ENCODE results near the gene UTY. TPM values are rescaled to one million over a fixed set of nuclear protein-coding genes. Genes with fewer than 3 reads are reported as not detected.
"Not testable (repeated sequence)": the region's sequence is repeated elsewhere in the genome, so short reads cannot be mapped to it uniquely, and the experiment has no call there.

UTY gene
- total RNA-seq, 1 donor from 2014 or later, result not detected

DNA sequence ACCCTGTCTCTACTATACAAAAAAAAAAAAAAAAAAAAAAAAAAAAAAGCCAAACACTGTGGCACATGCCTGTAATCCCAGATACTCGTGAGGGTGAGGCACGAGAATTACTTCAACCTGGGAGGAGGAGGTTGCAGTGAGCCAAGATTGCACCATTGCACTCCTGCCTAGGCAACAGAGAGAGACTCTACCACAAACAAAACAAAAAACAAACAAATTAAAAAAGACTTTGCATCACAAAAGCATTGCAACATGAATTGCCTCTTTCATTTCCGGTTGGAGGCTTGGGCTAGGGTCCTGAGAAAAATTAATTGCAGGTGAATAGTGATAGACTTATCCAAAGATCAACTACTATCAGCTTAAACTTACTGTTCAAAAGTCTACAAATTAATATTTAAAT lies 180.4 kb downstream of the UTY start:
- DNase-seq (ENCODE audit: low spot score), result no peak

DNA sequence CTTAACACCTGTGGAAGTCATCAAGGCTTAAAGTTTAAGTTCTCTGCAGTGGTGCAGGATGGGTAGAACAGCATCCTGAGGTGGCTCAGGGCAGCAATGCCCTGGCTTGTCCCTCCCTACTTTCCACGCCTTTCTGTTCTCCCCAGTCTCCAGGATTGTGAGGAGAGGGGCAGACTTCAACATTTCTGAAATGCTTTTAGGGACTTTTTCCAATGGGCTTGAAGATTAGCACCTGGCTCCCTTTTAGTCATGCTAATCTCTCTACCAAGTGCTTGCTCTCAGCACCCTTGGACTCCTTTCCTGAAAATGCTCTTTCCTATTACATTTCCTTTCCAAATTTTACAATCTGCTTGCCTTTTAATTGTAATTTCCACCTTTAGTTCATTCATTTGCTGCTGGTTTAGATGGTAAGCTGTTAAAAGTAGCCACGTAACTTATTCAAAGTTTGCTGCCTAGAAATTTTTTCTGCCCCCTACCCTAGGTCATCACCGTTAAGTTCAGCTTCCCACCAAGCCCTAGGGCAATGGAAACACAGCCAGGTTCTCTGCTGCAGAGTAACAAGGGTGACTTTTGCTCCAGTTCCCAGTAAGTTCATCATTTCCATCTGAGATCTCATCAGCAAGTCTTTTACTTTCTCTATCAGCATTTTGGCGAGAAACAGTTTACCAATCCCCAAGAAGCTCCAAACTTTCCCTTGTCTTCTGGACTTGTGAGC lies 183.5 kb downstream of the UTY start:
- no peak for DNase-seq (ENCODE audit: low spot score)

DNA sequence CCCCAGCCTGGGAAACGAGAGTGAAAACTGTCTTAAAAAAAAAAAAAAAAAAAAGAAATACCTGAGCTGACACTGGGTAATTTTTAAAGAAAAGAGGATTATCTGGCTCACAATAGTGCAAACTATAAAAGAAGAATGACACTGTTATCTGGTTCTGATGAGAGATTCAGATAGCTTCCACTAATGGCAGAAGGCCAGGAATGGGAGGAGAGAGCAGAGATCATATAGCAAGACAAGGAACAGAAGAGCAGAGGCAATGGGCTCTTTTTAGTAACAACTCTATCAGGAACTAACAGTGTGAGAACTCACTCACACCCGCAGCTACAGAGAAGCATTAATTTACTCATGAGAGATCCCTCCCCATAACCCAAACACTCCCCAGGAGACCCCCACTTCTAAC lies 184.8 kb downstream of the UTY start:
- no peak for DNase-seq (ENCODE audit: low spot score)

DNA sequence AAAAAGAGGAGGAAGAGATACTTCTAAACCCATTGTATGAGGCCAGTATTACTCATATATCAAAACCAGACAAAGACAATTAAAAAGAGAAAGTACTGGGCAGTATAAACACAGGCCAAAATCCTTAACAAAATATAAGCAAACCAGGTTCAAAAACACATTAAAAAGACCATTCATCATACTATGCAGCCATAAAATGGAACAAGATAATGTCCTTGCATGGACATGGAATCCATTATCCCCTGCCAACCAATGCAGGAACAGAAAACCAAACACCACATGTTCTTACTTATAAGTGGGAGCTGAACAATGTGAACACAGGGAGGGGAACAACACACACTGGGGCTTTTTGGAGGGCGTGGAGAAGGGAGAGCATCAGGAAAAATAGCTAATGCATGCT lies 188.6 kb downstream of the UTY start:
- DNase-seq (ENCODE audit: low spot score), result no peak

DNA sequence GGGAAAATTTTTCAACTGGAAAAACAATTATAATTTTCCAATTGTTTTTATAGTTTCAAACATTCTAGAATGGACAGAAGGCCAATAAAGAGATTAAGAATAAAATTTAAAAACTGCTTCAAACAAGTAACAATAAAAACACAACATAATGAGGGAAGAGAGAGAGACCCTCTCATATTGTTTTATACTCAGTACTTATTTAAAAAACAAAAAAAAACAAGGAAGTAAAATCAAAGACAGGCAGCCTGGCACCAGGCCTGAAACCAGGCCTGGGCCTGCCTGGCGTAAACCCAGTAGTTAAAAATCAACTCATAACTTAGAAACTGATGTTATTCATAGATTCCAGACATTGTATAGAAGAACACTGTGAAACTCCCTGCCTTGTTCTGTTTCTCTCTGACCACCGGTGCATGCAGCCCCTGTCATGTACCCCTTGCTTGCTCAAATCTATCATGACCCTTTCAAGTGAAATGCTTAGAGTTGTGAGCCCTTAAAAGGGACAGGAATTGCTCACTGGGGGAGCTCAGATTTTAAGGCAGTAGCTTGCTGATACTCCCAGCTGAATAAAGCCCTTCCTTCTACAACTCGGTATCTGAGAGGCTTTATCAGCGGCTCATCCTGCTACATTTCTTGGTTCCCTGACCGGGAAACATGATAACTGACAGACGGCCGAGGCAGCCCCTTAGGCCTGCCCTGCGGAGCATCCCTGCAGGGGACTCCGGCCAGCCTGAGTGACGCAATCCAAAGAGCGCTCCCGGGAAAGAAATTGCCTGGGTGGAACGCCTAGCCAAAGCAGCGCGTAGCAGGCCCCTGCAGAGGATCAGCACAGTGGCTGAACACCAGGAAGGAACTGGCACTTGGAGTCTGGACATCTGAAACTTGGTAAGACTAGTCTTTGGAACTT lies 197.4 kb downstream of the UTY start:
- DNase-seq (ENCODE audit: low spot score), result not testable (repeated sequence)

DNA sequence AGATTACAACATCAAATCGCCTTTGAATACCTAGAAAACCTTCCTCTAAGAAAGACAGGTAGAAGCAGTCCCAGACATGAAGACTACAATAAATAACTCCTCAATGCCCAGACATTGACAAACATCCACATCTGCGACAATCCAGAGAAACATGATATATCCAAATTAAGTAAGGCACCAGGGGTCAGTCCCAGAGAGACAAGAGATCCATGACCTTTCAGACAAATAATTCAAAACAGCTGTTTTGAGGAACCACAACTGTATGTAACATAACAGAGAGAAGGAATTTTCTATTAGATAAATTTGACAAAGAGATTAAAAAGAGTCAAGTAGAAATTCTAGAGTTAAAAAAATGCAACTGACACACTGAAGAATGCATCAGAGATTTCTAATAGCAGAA lies 200.3 kb downstream of the UTY start:
- DNase-seq (ENCODE audit: low spot score), result no peak

DNA sequence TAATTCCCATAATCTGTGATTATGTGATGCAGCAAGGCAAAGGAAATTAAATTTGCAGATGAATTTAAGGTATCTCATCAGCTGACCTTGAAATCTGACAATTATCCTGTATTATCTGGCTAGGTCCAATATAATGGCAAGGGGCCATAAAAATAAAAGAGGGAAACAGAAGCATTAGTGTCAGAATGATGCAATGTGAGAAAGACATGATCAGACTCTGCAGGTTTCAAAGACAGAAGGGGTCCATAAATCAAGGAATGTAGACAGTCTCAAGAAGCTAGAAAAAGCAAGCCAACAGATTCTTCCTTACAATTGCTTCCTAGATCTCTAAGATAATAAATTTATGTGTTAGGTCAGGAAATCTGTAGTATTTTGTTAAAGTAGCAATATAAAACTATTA lies 208.1 kb downstream of the UTY start:
- DNase-seq (ENCODE audit: low spot score), result no peak

DNA sequence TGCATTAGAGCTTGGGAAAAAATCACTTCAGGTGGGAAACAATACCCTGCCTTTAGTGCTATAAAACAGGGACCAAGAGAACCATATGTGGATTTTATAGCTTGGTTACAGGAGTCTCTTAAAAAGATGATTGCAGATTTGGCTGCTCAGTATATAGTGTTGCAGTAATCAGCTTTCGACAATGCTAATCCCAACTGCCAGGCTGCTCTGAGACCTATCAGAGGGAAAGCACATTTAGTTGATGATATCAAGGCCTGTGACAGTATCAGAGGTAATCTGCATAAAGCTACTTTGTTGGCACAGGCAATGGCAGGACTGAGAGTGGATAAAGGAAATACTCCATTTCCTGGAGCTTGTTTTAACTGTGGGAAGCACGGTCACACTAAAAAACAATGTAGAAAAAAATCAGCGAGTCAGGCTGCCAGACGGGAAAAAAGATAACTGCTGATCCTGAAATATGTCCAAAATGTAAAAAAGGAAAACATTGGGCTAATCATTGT lies 225.8 kb downstream of the UTY start:
- not testable (repeated sequence) for DNase-seq (ENCODE audit: low spot score)

DNA sequence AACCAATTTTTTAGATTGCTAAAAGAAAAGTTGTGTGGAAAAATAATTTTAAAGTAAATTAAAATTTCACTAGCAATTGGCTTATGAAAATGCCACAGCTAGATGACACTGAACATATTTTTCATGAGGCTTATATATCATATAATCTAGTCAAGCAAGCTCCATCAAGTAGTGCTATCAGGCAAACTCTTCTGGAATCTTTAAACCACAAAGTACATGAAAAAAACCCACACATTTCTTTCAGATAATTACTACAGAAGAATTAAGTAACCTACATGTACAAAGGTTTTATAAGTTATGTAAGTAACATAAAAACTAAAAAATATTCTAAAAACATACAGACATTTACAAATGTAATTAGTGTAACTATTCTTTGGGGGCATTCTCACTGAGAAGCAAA lies 229.4 kb downstream of the UTY start:
- no peak for DNase-seq (ENCODE audit: low spot score)

DNA sequence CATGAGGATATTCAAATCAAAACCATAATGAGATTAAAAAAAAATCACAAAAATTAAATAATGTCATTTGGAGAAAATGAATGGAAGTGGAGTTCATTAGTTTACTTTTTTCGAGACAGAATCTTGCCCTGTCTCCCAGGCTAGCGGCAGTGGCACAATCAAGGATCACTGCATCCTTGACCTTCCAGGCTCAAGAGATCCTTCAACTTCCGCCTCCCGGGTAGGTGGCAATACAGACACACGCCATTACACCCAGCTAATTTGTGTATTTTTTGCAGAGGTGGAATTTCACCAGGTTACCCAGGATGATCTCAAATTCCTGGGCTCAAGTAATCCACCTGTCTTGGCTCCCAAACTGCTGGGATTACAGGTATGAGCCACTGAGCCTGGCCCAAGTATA lies 236.1 kb downstream of the UTY start:
- DNase-seq (ENCODE audit: low spot score), result no peak

DNA sequence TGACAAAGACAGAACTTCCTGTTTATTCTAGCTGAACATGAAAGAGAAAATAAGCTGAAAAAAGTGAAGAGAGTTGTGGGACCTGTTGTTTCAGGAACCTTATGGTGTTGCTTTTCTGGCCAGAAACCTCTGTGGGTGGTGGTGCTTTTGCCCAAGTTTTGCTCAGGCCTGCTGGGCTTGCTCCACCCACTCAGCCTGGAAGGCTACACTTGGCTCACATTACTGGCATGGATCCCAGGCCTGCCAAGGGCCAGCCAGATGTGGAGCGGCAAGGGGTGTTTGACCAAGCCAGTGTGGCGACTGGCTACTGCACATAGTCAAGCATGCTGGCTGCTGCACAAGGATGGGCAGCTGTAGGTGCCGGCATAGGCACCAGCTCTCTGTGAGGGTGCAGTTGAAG lies 245.9 kb downstream of the UTY start:
- no peak for DNase-seq (ENCODE audit: low spot score)

DNA sequence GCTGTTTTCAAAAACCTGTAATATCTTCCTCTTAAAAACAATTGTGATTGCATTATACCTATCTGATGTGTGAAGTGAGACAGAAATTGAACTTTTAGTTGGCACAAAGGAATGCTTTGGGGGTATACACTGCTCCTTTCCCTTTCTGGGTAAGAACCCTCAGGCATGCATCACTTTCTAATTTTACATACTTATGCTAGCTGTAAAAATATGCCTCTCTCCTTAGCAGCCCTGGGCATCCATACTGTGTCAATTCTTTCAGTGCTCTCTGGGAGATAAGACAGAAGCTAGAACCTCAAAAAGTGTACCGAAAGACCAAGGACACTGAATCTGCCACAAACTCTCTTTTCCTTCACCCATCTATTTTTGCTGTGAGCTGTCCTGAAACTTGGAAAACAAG lies 246.7 kb downstream of the UTY start:
- DNase-seq (ENCODE audit: low spot score), result no peak

DNA sequence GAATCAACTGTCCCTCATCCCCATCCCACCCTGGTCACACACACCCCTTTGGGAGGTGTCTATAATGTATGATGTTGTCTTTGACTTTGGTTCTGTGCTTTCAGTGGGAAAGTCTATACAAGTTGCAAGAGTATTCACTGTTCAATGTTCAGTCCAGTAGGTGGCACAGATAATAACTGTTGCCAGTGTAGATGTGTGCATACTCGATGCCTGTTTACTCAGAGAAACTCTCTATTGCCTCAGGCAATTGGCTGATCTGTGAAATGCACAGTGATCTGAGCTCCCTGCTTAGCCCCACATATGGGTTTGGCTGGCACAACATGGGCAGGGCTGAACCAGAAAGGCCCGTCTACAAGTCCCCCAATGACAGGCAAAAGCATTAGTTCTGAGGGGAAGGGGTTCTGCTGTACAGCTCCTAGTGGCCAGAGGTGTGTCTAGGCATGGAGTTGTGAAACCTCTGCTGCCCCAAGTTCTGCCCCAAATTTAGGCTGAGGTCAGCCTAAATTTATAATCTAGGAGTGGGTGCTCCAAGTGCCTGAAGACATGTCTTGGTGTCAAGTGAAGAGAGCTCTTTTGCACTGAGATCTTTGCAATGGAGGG lies 252.4 kb downstream of the UTY start:
- no peak for DNase-seq (ENCODE audit: low spot score)

DNA sequence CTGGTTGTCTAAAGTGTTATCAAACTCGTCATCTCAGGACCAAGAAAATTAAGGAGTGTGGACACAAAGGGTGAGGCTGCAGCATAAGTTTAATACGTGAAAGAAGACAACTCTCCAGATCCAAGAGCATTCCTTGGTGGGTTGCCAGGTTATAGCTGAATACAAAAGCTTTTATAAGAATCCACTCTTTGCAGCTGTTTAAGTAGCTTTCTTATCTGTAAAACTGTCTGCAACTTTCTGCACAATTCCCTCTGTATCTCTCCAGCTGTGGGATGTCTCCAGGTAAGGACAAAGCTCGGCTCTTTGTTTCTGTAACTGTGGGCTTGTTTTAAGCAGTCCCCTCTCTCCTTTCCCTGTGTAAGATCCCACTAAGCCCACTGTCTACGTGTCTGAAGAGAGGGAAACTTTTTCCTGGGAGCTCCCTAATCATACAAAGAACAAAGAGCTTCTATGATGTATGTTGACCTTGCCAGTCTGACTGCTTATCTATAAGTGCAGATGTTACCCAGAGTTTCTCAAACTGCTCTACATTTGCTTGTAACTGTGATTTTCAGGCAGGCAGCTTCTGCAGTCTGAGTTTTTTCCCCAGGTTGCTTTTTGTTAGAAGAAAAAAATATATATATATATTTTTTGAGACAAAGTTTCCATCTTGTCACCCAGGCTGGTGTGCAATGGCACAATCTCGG lies 268.7 kb downstream of the UTY start:
- no peak for DNase-seq (ENCODE audit: low spot score)

DNA sequence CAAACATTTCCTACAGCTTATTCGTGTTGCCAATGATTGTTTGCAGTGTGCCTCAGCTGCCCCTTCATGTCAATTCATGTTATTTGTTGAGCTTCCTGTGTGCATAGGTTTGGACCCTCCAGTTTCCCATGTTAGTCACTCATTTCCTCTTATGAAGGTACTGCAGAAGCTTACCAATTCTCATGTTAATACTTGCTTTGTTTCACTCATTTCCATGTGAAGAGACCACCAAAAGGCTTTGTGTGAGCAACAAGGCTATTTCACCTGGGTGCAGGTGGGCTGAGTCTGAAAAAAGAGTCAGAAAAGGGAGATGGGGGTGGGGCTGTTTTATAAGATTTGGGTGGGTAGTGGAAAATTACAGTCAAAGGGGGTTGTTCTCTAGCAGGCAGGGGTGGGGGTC lies 274.6 kb downstream of the UTY start:
- DNase-seq (ENCODE audit: low spot score), result no peak

Other genes with a start within 250 kb of the UTY start
- gene TMSB4Y, start 223.9 kb upstream of the UTY start, total RNA-seq, result not detected